ENCODE measurements around the gene LOC128125822.
"Not testable (repeated sequence)": the region's sequence is repeated elsewhere in the genome, so short reads cannot be mapped to it uniquely, and the experiment has no call there.

The LOC128125822 gene

DNA sequence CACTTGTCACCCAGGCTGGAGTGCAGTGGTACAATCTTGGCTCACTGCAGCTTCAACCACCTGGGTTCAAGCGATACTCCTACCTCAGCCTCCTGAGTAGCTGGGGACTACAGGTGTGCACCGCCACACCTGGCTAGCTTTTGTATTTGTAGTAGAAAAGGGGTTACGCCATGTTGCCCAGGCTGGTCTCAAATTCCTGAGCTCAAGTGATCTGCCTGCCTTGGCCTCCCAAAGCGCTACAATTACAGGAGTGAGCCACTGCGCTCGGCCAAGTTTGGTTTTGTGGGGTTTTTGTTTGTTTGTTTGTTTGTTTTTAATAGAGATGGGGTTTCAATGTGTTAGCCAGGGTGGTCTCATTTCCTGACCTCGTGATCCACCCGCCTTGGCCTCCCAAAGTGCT lies 12.3 kb downstream of the LOC128125822 start:
- DNase-seq = no peak

DNA sequence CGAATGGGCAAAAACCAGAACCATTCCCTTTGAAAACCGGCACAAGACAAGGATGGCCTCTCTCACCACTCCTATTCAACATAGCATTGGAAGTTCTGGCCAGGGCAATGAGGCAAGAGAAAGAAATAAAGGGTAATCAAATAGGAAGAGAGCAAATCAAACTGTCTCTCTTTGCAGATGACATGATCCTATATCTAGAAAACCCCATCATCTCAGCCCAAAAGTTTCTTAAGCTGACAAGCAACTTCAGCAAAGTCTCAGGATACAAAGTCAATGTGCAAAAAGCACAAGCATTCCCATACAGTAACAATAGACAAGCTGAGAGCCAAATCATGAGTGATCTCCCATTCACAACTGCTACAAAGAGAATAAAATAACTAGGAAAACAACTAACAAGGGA lies 13.4 kb downstream of the LOC128125822 start:
- not testable (repeated sequence) for DNase-seq

DNA sequence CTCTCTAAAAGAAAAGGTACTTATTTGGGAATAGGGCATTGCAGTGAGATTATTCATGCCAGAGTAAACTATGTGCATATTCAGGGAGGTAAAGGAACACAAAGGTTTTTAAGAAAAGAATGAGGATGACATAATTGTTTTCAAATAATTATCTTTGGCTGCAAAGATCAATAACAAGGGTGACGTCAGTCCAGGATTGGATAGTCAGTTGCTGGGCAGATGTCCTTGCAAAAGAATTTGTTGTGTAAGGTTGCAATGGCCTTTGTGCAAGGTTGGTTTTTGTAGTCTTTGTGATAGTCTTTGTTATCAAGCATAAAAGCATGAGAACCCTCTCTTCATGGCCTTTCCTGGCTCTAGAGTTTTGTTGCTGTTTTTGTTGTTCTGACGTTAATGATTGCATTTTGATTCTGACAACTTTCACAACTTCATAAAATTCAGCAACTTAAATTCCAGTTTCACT lies 17.7 kb downstream of the LOC128125822 start:
- DNase-seq = no peak

DNA sequence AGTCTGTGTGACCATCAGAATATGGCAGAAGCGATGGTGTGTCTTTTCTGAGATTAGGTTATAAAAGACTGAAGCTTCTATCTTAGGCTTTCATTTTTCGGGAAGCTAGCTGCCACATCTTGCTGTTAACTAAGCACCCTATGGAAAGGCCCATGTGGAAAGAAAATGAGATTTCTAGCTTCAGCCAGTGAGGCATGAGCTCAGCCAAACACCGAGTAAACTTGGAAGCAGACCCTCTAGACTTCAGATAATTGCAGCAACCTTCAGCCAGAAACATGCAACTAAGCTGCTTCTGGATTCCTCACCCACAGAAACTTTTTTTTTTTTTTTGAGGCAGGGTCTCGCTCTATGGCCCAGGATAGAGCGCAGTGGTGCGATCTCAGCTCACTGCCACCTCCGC lies 20.6 kb downstream of the LOC128125822 start:
- no peak for DNase-seq

DNA sequence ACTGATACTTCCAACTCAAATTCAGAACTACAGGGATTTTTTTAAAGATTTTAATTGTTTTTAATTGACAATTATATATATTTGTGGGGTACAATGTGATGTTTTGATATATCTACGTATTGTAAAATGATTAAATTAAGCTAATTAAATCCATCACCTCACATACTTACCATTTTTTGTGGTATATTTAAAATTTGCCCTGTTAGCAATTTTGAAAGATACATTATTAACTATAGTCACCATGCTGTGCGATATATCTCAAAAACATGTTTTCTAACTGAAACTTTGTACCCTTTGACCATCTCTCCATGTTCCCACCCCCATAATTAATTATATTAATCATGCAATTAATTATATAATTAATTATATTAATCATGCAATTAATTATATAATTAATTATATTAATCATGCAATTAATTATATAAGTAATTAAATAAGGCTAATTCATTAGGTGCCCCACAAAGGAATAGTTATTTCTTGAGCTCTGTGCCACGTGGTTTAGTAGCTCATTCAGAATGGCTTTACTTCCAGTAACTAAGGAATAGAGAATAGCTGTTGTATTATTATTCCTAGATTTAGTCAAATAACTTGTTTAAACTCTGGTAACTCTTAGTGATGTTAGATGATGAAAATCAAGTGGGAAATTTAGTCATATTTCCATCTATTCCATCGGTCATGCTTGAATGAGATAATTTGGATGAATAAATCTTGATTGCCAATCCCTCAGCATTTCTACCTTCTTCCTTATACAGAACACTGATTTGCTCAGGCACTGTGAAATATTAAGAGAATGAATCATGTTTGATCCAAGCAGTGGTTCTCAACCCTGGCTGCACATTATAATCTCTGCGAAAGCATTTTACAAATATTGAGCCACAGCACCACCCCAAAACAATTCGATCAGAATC lies 25.1 kb downstream of the LOC128125822 start:
- DNase-seq = no peak

DNA sequence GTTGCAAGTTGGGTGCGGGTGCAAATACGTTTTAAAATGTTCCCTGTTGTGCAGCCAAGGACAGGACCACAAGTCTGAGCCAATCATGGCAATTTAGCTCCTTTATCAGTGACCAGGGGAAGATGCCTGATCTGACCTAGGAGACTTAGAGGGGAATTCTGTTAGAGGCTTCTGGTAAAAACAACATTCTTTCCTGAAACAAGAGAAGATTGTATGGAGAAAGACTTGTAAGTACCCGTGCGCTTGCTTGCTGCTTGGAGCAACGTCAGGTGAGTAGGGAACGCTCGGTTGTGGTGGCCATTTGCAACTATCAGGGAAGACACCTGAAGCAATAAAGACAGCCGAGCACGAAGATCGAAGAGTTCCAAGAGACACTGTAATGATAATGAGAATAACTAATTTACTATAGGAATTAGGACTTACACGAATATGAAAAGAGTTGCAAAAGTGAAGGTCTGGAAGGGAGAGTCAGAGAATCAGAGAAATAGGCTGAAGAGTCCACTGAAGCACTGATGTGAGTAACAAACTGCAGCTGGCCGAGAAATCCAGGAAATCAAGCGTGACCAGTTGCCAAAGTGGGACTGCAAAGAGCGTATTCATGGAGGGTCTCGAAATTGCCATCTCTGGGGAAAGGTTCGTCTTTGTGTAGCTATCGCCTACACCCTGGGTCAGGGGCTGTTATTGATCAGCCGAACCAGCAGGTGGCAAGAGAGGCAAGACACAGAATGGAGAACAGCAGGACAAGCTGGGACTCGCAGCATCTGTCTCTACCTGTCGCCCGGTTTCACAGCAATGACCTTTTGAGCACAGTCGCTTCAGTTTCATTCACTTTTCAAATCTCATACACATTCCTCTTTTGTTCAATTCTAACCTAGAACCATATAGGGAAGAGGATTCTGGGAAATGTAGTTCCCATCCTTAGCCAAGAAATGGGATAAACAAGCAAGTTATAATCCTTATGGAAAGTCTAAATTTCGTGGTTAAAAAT lies 26.1 kb downstream of the LOC128125822 start:
- no peak for DNase-seq

DNA sequence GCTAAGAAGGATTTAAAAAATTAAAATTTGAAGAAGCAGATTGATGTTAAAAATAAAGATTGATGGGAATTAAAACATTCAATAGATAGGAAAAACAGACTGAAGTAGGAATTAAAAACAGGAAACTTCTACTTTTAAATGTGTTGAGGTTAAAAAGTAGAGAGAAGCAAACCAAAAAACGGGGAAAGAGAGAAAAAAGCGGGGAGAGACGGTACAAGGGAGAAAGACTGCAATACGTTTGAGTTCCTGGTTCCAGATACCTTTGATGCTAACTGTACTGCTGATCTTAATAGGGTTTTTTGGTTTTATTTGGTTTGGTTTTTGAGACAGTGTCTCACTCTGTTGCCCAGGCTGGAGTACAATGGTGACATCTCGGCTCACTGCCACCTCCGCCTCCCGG lies 27.0 kb downstream of the LOC128125822 start:
- DNase-seq = no peak

DNA sequence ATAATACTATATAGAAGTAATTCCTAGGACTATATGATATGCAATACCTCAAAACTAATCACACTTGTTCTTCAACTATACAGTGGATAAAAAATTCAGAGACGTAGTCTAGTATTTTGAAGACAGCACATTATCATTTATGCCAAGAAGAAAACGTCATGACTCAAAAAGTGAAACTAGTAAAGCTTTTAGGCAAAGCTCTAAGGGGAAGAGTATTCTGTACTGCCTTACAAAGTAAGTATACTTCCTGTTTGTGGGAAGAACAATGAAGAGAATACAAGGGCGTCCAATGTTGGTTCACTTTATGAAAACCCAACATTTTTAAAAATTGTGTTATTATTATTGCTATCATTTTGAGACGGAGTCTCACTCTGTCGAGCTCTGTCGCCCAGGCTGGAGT lies 27.9 kb downstream of the LOC128125822 start:
- no peak for DNase-seq

DNA sequence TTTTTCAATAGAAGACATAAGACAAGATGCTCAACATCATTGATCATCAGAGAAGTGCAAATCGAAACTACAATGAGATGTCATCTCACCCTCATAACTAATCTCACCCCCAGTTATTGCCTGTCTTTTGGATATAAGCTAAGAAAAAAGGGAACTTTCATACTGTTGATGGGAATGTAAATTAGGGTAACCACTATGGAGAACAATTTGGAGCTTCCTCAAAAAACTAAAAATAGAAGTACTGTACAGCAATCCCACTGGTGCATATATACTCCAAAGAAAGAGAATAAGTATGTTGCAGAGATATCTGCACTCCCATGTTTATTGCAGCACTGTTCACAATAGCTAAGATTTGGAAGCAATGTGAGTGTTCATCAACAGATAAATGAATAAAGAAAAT lies 37.0 kb downstream of the LOC128125822 start:
- DNase-seq = no peak

DNA sequence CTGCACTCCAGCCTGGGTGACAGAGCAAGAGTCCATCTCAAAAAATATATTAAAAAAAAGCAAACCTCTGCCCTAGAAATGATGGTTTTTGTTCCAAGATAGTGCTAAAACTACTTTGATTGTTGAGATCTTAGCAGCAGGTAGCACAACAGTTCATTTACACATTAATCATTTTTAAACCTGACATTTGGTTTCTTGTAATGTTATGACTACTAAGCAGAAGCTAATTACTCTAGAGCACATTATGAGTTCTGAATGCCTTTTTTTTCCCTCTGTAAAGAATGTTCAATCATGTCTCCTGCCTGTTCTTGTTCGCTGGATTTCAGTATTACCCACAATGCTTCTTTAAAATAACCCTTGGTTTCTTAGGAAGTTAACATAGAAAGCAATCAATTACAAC lies 38.7 kb downstream of the LOC128125822 start:
- no peak for DNase-seq

DNA sequence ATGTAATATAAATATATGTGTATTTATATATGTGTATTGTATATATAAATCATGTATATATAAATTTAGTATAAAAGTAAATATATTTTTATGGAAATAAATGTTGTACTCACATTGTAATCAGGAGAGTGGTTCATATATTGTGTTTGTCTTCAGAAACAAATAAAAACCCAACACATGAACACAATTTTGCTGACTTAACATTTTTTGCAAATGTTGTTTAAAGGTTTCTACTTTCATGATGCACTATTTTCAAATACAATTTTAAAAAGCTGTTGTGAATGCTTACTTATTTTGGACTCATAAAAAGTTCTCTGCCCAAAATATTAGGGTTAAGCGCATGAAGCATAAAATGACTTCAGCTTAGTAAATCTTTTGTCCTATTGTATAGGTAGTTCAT lies 39.3 kb downstream of the LOC128125822 start:
- no peak for DNase-seq

DNA sequence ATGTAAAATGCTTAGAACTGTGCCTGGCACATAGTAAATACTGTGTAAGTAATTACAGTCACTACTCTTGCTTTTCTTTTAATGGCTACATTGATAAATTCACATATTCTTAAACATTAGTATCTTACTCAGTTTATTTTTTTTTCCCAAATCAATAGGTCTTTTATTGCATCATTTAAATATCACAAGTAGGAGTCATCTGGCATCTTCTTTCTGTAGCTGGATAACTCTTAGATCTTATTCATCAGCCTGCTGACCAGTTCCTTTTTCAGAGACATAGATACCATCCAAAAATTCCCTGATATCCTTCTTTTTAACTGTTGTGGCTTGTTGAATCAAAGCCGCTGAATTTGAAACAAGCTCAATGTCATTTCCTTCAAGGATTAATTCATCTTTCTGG lies 43.3 kb downstream of the LOC128125822 start:
- DNase-seq = no peak

Data from amniotic stem cell (primary cell).